T-cell (primary cell): ENCODE results near the gene DPP6. TPM values are rescaled to one million over a fixed set of nuclear protein-coding genes. Genes with fewer than 3 reads are reported as not detected.

Source experiments
- ATAC-seq, 4 experiments: fragments of 200-7000 bp in 3 of 4; fragments of 150-1000 bp in 1 of 4; cut with Tn5 transposase; replicated peaks in 1 of 4; 1 replicate in 3 of 4; 2 replicates in 1 of 4; pipeline ENCODE4 v1.10.0; 2021; ENCODE audit warnings: moderate library complexity in 3 of 4, mild to moderate bottlenecking in 2 of 4, moderate number of reproducible peaks in 1 of 4
- CTCF ChIA-PET, 2 donors: fragments of 300-600 bp; sonication (Branson Sonifier 250); formaldehyde crosslinking; loops; one replicate each; lab custom pipeline; 2022; ENCODE audit warnings: antibody characterized with exemption in 2 of 2; lab: Charles Lee
- POLR2A ChIA-PET, 2 donors: fragments of 300-600 bp; sonication (Branson Sonifier 250); formaldehyde crosslinking; loops; one replicate each; lab custom pipeline; 2022; ENCODE audit warnings: antibody characterized with exemption in 2 of 2; lab: Charles Lee
- DNase-seq, 35 experiments: peaks; one replicate each; pipeline versions ENCODE4 v3.0.0 to v3.0.0-alpha.2; 2013 to 2023
- H3K27ac ChIP-seq: one replicate; pipeline ENCODE4 v1.5.1; 2013; ENCODE audit warnings: low read length
- H3K27me3 ChIP-seq, 2 experiments: replicated peaks in 1 of 2; 1 replicate in 1 of 2; 2 replicates in 1 of 2; pipeline versions ENCODE4 v1.6.1 to v1.7.0; 2013; ENCODE audit warnings: low read length in 1 of 2, mixed read lengths in 1 of 2; ENCODE audit not compliant: control insufficient read depth in 2 of 2, insufficient read depth in 2 of 2; ENCODE audit errors: extremely low read depth in 1 of 2
- H3K36me3 ChIP-seq, 2 donors: 1 replicate in 1 of 2; 2 replicates in 1 of 2; pipeline versions ENCODE4 v1.6.1 to v1.7.0; 2013; ENCODE audit warnings: low read length in 1 of 2; ENCODE audit not compliant: control insufficient read depth in 2 of 2, insufficient read depth in 1 of 2; ENCODE audit errors: extremely low read depth in 1 of 2
- H3K4me1 ChIP-seq, 2 experiments: 1 replicate in 1 of 2; 2 replicates in 1 of 2; pipeline versions ENCODE4 v1.6.1 to v1.7.0; 2013; ENCODE audit warnings: low read length in 2 of 2, mixed read lengths in 1 of 2; ENCODE audit not compliant: insufficient read depth in 2 of 2, control insufficient read depth in 1 of 2; ENCODE audit errors: extremely low read depth in 1 of 2
- H3K4me3 ChIP-seq, 2 donors: 1 replicate in 1 of 2; 2 replicates in 1 of 2; pipeline versions ENCODE4 v1.5.1 to v1.7.0; 2013; ENCODE audit warnings: mild to moderate bottlenecking in 2 of 2, low read length in 1 of 2, moderate library complexity in 1 of 2; ENCODE audit not compliant: control insufficient read depth in 1 of 2; ENCODE audit errors: extremely low read depth in 1 of 2
- H3K9me3 ChIP-seq: 2 replicates; pipeline ENCODE4 v1.7.0; 2013
- H3K27ac Mint-ChIP-seq, 2 donors: one replicate each; pipeline ENCODE4 v1.8.0; 2020 to 2021; ENCODE audit warnings: mild to moderate bottlenecking in 2 of 2, mixed read lengths in 2 of 2
- H3K27me3 Mint-ChIP-seq, 2 donors: one replicate each; pipeline ENCODE4 v1.8.0; 2021 to 2022; ENCODE audit warnings: mixed read lengths in 2 of 2
- H3K36me3 Mint-ChIP-seq: one replicate; pipeline ENCODE4 v1.8.0; 2021; ENCODE audit warnings: mixed read lengths
- H3K4me1 Mint-ChIP-seq, 3 donors: one replicate each; pipeline ENCODE4 v1.8.0; 2020 to 2022; ENCODE audit warnings: mixed read lengths in 3 of 3, mild to moderate bottlenecking in 1 of 3
- H3K4me3 Mint-ChIP-seq, 3 donors: one replicate each; pipeline ENCODE4 v1.8.0; 2020 to 2022; ENCODE audit warnings: mild to moderate bottlenecking in 3 of 3, mixed read lengths in 3 of 3, moderate library complexity in 3 of 3
- H3K9me3 Mint-ChIP-seq, 3 donors: one replicate each; pipeline ENCODE4 v1.8.0; 2020 to 2022; ENCODE audit warnings: mixed read lengths in 3 of 3
- WGBS: methylation state at CpG from one replicate; pipeline ENCODE4 v1.1.5; 2013; ENCODE audit warnings: missing lambda C conversion rate; ENCODE audit not compliant: insufficient coverage; 5-methylcytosine and 5-hydroxymethylcytosine counted together
- total RNA-seq, 35 experiments: library from RNA in 6 of 35; stranded (reverse) in 6 of 35; fragments of 120-200 nt in 1 of 35; gene quantifications; one replicate each; pipeline versions ENCODE4 v1.2.1 to v1.2.4 and lab custom pipeline; 2013 to 2026

Gene DPP6
- total RNA-seq, 5 donors from 2014 or later (not counting 1 experiment from before 2014, with no cell fraction given): not detected

DNA sequence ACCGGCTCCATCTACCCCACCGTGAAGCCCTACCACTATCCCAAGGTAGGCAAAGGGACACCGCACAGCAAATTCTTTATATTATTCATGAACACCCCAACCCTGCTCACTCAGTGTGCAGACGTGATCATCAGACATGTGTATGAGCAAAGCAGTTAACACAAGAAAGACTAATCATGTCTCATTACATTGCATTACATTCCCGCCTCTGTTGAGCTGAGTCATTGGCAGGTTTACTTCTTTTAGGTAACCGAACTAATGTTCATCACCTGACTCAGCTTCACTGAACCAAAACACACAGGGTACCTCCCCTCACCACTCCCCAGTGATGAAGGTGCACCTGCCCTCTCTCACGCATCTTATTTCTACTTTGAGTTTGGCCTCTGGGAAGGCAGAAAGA is 717.3 kb downstream of the DPP6 start:
- no peaks in the 10 kb centered on the region for H3K36me3 Mint-ChIP-seq
- CTCF ChIA-PET: no interaction called here
- H3K27ac ChIP-seq: no peak overlapping the region
- H3K4me1 ChIP-seq: no peaks in the 10 kb centered on the region
- no peaks in the 10 kb centered on the region for H3K9me3 Mint-ChIP-seq
- POLR2A ChIA-PET: no interaction called here
- H3K36me3 ChIP-seq: no peaks in the 10 kb centered on the region
- H3K4me1 Mint-ChIP-seq: no peaks in the 10 kb centered on the region
- no peaks in the 10 kb centered on the region for H3K27me3 Mint-ChIP-seq
- H3K9me3 ChIP-seq: no peaks in the 10 kb centered on the region
- DNase-seq: no peak
- peaks cover 0 to 12% of the 10 kb centered on the region in 2 experiments for H3K27me3 ChIP-seq
- no peak overlapping the region for H3K4me3 Mint-ChIP-seq
- H3K4me3 ChIP-seq: no peak overlapping the region
- WGBS: 79% methylated on average over 6 of the region's 7 CpGs
- ATAC-seq: no peak
- H3K27ac Mint-ChIP-seq: no peak overlapping the region

DNA sequence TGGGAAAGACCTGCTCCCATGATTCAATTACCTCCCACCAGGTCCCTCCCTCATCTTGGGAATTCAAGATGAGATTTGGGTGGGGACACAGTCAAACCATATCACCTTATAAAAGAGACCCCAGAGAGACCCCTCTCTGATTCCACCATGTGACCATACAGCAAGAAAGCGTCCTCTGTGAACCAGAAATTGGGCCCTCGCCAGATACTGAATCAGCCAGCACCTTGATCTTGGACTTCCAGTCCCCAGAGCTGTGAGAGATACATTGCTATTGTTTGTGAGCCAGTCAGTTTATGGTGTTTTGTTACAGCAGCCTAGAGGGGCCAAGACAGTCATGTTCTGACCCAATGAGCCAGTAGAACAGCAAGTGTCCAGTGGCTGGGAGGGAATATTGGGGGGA is 718.2 kb downstream of the DPP6 start:
- no peaks in the 10 kb centered on the region for H3K36me3 ChIP-seq
- H3K4me1 ChIP-seq: no peaks in the 10 kb centered on the region
- no peak overlapping the region for H3K27ac ChIP-seq
- Mint-ChIP-seq H3K36me3 (no peaks in the 10 kb centered on the region), H3K27ac (no peak overlapping the region), H3K4me1 (no peaks in the 10 kb centered on the region), H3K9me3 (no peaks in the 10 kb centered on the region), H3K4me3 (no peak overlapping the region), H3K27me3 (no peaks in the 10 kb centered on the region)
- H3K9me3 ChIP-seq: no peaks in the 10 kb centered on the region
- no peak overlapping the region for H3K4me3 ChIP-seq
- no peak for DNase-seq
- H3K27me3 ChIP-seq: peaks cover 0 to 12% of the 10 kb centered on the region in 2 experiments
- 20% methylated on average over 1 of the region's 2 CpGs for WGBS
- ChIA-PET POLR2A (no interaction called here), CTCF (no interaction called here)
- no peak for ATAC-seq

DNA sequence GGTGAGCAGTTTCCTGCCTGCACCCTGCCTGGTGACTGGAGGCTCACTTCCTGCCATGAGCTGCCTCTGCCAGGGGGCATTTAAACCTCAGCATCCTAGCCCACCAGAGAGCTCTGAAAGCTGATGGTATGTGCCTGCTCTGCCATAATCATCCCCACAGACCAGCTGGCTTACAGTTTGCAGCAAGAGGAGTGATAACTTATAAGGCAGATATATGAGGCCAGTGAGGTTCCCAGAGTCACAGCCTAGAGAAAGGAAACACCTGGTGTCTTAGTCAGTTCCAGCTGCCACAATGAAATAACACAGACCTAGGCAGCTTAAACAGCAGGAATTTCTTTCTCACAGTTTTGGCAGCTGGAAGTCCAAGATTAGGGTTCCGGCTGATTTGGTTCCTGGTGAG is 718.8 kb downstream of the DPP6 start:
- Mint-ChIP-seq H3K36me3 (no peaks in the 10 kb centered on the region), H3K27me3 (no peaks in the 10 kb centered on the region), H3K4me1 (no peaks in the 10 kb centered on the region), H3K9me3 (no peaks in the 10 kb centered on the region), H3K4me3 (no peak overlapping the region), H3K27ac (no peak overlapping the region)
- 100% methylated on average over 1 of the region's 1 CpG for WGBS
- Histone ChIP-seq H3K4me1 (no peaks in the 10 kb centered on the region), H3K27ac (no peak overlapping the region), H3K9me3 (no peaks in the 10 kb centered on the region), H3K4me3 (no peak overlapping the region), H3K27me3 (peaks cover 0 to 12% of the 10 kb centered on the region in 2 experiments), H3K36me3 (no peaks in the 10 kb centered on the region)
- DNase-seq (no peak), ATAC-seq (no peak)
- POLR2A ChIA-PET: no interaction called here
- CTCF ChIA-PET: no interaction called here

DNA sequence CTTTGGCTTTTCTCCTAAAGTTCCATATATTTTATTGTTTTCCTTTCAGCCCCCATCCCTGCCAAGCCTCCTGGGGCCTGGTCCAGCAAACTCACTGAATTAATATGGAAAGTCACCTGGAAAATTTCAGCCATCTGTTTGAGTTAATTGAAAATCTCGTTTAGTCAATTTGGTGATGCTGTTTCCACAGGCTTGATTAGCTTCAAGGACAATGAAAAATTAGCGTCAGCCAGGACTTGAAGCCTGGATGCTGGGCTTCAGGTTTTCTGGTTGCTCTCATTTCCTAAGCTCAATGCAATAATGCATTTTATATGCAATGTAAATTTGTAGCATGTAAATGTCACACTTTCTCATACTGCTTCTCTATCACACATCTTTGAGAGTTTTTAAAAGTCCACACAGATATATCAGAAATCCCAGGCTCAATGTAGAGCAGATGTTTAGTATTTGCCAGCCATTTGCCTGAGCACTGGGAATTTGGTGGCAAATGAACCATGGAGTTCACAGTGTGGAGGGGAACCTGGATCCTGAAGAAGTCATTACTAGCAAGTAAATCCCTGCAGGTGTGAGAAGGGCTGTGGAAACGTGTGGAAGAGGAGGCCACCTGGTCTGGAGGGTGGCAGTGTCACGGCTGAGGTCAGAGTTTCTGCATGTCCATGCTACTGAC is 722.2 kb downstream of the DPP6 start:
- Mint-ChIP-seq H3K4me3 (no peak overlapping the region), H3K27me3 (no peaks in the 10 kb centered on the region), H3K36me3 (no peaks in the 10 kb centered on the region), H3K4me1 (peaks cover 0 to 10% (median 6%) of the 10 kb centered on the region in 3 donors), H3K9me3 (peaks cover 0 to 11% (median 3%) of the 10 kb centered on the region in 3 donors), H3K27ac (no peak overlapping the region)
- Histone ChIP-seq H3K36me3 (no peaks in the 10 kb centered on the region), H3K4me1 (no peaks in the 10 kb centered on the region), H3K9me3 (no peaks in the 10 kb centered on the region), H3K27ac (no peak overlapping the region), H3K27me3 (peaks cover 0 to 5% of the 10 kb centered on the region in 2 experiments), H3K4me3 (no peak overlapping the region)
- DNase-seq (no peak), ATAC-seq (no peak)
- WGBS: 65% methylated on average over 3 of the region's 4 CpGs
- ChIA-PET CTCF (no interaction called here), POLR2A (no interaction called here)

DNA sequence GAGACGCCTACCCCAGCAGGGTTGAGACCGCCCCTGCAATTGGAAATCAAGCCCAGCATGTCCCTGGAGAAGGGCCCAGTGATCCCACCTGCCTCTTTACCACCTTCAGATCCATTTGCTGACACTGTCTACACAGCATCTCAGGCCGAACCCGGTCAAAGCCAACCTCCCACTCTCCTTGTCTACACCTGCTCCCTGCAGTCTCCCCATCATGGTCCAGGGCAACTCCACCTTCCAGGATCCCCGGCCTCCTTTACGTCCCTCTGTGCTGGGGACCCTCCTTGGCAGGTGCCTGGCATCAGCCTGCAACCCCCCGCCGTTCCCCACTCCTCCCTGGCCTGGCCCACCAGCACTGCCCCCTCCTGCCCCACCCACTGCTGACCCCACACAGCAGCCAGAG is 723.5 kb downstream of the DPP6 start:
- ATAC-seq (no peak), DNase-seq (no peak)
- no peak overlapping the region for H3K4me3 Mint-ChIP-seq
- Histone ChIP-seq H3K36me3 (no peaks in the 10 kb centered on the region), H3K27ac (no peak overlapping the region), H3K27me3 (peaks cover 0 to 5% of the 10 kb centered on the region in 2 experiments), H3K9me3 (no peaks in the 10 kb centered on the region), H3K4me1 (no peaks in the 10 kb centered on the region), H3K4me3 (no peak overlapping the region)
- peaks cover 0 to 10% (median 6%) of the 10 kb centered on the region in 3 donors for H3K4me1 Mint-ChIP-seq
- ChIA-PET POLR2A (no interaction called here), CTCF (no interaction called here)
- 93% methylated on average over 8 of the region's 8 CpGs for WGBS
- H3K9me3 Mint-ChIP-seq: peaks cover 0 to 15% (median 6%) of the 10 kb centered on the region in 3 donors
- H3K27ac Mint-ChIP-seq: no peak overlapping the region
- no peaks in the 10 kb centered on the region for H3K27me3 Mint-ChIP-seq
- H3K36me3 Mint-ChIP-seq: no peaks in the 10 kb centered on the region

DNA sequence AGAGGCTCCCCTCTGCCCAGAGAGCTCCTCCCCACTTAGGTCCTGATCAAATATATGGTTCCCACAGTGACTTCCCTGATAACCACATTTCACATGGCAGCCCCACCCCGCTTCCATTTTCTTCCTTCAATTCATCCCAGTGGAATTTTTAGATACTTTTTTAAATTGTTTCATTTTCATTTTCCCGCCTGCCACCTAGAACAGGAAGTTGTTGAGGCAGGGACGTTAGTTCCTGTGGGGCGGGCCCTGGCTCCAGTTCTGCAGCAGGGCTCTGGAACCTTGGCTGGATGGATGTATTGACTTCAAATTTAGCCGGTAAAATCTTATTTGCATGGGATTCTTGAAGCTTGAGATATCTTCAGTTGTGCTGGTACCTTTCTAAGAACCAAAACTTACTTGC is 724.2 kb downstream of the DPP6 start:
- Mint-ChIP-seq H3K36me3 (no peaks in the 10 kb centered on the region), H3K4me1 (peaks cover 0 to 10% (median 6%) of the 10 kb centered on the region in 3 donors), H3K27ac (no peak overlapping the region), H3K9me3 (peaks cover 0 to 19% (median 6%) of the 10 kb centered on the region in 3 donors), H3K4me3 (no peak overlapping the region), H3K27me3 (no peaks in the 10 kb centered on the region)
- DNase-seq (no peak), ATAC-seq (no peak)
- Histone ChIP-seq H3K4me1 (no peaks in the 10 kb centered on the region), H3K36me3 (no peaks in the 10 kb centered on the region), H3K4me3 (no peak overlapping the region), H3K27ac (no peak overlapping the region), H3K27me3 (peaks cover 0 to 5% of the 10 kb centered on the region in 2 experiments), H3K9me3 (no peaks in the 10 kb centered on the region)
- WGBS: 40% methylated on average over 2 of the region's 5 CpGs
- ChIA-PET CTCF (no interaction called here), POLR2A (no interaction called here)
